Body of pancreas (tissue), 4 donors: Measurements from ENCODE around the gene UPF2.

ENCODE experiments used
- POLR2A ChIP-seq, 3 donors: fragments of 450-650 bp; IDR thresholded peaks; one replicate each; pipeline ENCODE4 v1.6.1; 2016; ENCODE audit warnings: antibody characterized with exemption in 3 of 3, mild to moderate bottlenecking in 2 of 3
- TF ChIP-seq, protein P1 (sequence below), 7 experiments: fragments of 450-650 bp in 4 of 7; fragments of 200-600 bp in 3 of 7; sonication (generic) in 3 of 7; IDR thresholded peaks; one replicate each; pipeline ENCODE4 v1.5.1; 2016 to 2019; ENCODE audit warnings: antibody characterized with exemption in 7 of 7

- TF ChIP-seq, protein P1, sequence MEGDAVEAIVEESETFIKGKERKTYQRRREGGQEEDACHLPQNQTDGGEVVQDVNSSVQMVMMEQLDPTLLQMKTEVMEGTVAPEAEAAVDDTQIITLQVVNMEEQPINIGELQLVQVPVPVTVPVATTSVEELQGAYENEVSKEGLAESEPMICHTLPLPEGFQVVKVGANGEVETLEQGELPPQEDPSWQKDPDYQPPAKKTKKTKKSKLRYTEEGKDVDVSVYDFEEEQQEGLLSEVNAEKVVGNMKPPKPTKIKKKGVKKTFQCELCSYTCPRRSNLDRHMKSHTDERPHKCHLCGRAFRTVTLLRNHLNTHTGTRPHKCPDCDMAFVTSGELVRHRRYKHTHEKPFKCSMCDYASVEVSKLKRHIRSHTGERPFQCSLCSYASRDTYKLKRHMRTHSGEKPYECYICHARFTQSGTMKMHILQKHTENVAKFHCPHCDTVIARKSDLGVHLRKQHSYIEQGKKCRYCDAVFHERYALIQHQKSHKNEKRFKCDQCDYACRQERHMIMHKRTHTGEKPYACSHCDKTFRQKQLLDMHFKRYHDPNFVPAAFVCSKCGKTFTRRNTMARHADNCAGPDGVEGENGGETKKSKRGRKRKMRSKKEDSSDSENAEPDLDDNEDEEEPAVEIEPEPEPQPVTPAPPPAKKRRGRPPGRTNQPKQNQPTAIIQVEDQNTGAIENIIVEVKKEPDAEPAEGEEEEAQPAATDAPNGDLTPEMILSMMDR (IDR thresholded peaks at IDR 0.05), result no peak
- TF ChIP-seq POLR2A (IDR thresholded peaks at IDR 0.05), result no peak
Observed at GRCh38 chr10:12010353-12010752, 32.3 kb downstream of the UPF2 start.
